ENCODE data around the gene MYPN.

MYPN gene

GRCh38 chr10:68154211-68154497 is 44.9 kb downstream of the MYPN start (continued):
- TF ChIP-seq ZNF398 (tag by site-specific recombination; IDR thresholded peaks at IDR 0.05): peak; percentile 20

GRCh38 chr10:68155615-68156210 is 46.4 kb downstream of the MYPN start:
- TF ChIP-seq ZNF664 (tag by site-specific recombination; IDR thresholded peaks at IDR 0.05) (peak; percentile 97), ZNF148 (tag by site-specific recombination; IDR thresholded peaks at IDR 0.05; ENCODE audit: borderline replicate concordance) (no peak), ZNF311 (tag by site-specific recombination; IDR thresholded peaks at IDR 0.05; ENCODE audit: borderline replicate concordance) (no peak)

GRCh38 chr10:68156373-68157185 is 47.3 kb downstream of the MYPN start:
- CTCF ChIA-PET: interaction anchor here (0.5 to 5.8 kb wide), 39 partner anchors 9 to 358 kb away, joined by 3 to 78 read pairs (median 4); no protein-coding TSS in a partner anchor
- 0 out of 2 replicates have a peak, but pooled peaks cover 11% of the 10 kb centered on the region for H3K4me1 ChIP-seq (ENCODE audit: control insufficient read depth, insufficient read depth, low read length)
- no peaks in the 10 kb centered on the region for H3K9me3 ChIP-seq (ENCODE audit: control insufficient read depth, insufficient read depth, low read depth, low read length)
- no peak overlapping the region for H3K27ac ChIP-seq (ENCODE audit: extremely low read depth, low read depth, low read length)
- no peaks in the 10 kb centered on the region for H3K36me3 ChIP-seq (ENCODE audit: control insufficient read depth in 2 of 2, insufficient read depth in 1 of 2, low read length in 2 of 2)
- H3K4me3 ChIP-seq (ENCODE audit: low read depth, low read length): no peak overlapping the region
- POLR2A ChIA-PET: no interaction called here
- TF ChIP-seq ZNF433 (tag by site-specific recombination; IDR thresholded peaks at IDR 0.05; ENCODE audit: low read depth): no peak
- no peak for TF ChIP-seq ZNF639 (tag by site-specific recombination; IDR thresholded peaks at IDR 0.05)
- TF ChIP-seq ZNF654 (tag by site-specific recombination; IDR thresholded peaks at IDR 0.05; ENCODE audit: low read depth): peak; percentile 72
- no peak for TF ChIP-seq ZFP37 (tag by site-specific recombination; IDR thresholded peaks at IDR 0.05)
- no peak for TF ChIP-seq ZBTB48 (tag by site-specific recombination; IDR thresholded peaks at IDR 0.05)
- peak; percentile 85 for TF ChIP-seq ZNF2 (tag by site-specific recombination; IDR thresholded peaks at IDR 0.05)
- TF ChIP-seq ZNF274 (IDR thresholded peaks at IDR 0.05; ENCODE audit: low read length): no peak
- TF ChIP-seq ZNF274 (tag by site-specific recombination; IDR thresholded peaks at IDR 0.05; ENCODE audit: borderline replicate concordance): no peak
- TF ChIP-seq ZBTB44 (tag by site-specific recombination; IDR thresholded peaks at IDR 0.05): 0 out of 2 replicates have a peak, but pooled peaks have one; percentile 12
- peak; percentile 62 for TF ChIP-seq CTCF (tag by site-specific recombination; IDR thresholded peaks at IDR 0.05)
- TF ChIP-seq PRDM10 (tag by site-specific recombination; IDR thresholded peaks at IDR 0.05): 0 out of 2 replicates have a peak, but pooled peaks have one; percentile 16
- TF ChIP-seq MYNN (tag by site-specific recombination; IDR thresholded peaks at IDR 0.05; ENCODE audit: borderline replicate concordance): no peak
- no peak for TF ChIP-seq ZNF792 (tag by site-specific recombination; IDR thresholded peaks at IDR 0.05)

More at GRCh38 chr10:68155615-68156210, 46.4 kb downstream of the MYPN start:
- Histone ChIP-seq H3K9me3 (ENCODE audit: control insufficient read depth, insufficient read depth, low read depth, low read length) (no peaks in the 10 kb centered on the region), H3K36me3 (ENCODE audit: control insufficient read depth in 2 of 2, insufficient read depth in 1 of 2, low read length in 2 of 2) (no peaks in the 10 kb centered on the region), H3K27ac (ENCODE audit: extremely low read depth, low read depth, low read length) (no peak overlapping the region), H3K4me1 (ENCODE audit: control insufficient read depth, insufficient read depth, low read length) (0 out of 2 replicates have a peak, but pooled peaks cover 11% of the 10 kb centered on the region), H3K4me3 (ENCODE audit: low read depth, low read length) (no peak overlapping the region)
- CTCF ChIA-PET: interaction anchor here (0.6 to 5.8 kb wide), 36 partner anchors 10 to 850 kb away, joined by 3 to 78 read pairs (median 4); no protein-coding TSS in a partner anchor
- POLR2A ChIA-PET: interaction anchor here (1.1 kb wide), 1 partner anchor 85 kb away, joined by 3 read pairs; no protein-coding TSS in a partner anchor
